NCI-H1092 treated with DMSO at 0.1 percent for 48 hours (cell line): ENCODE results near the gene C2CD2.

Experiments used
- DNase-seq: peaks from one replicate; lab custom pipeline; 2025; lab: John Stamatoyannopoulos, UW

C2CD2 gene

DNA sequence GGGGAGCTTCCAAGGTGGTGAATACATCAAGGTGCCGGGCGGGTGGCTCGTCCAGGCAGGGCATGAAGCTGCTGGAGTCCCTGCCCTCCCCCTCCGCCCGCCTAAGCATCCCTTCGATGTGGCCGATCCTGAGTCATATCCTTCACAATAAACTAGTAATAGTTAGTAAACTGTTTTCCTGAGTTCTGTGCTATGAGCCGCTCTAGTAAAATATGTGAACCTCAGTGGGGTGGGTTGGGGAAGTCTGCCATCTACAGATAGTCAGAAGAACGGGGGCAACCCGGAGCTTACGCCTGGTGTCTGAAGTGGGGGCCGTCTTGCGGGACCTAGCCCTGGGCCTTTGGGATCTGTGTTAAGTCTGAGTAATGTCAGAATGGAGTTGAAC, 21.6 kb downstream of the C2CD2 start:
- no peak for DNase-seq

DNA sequence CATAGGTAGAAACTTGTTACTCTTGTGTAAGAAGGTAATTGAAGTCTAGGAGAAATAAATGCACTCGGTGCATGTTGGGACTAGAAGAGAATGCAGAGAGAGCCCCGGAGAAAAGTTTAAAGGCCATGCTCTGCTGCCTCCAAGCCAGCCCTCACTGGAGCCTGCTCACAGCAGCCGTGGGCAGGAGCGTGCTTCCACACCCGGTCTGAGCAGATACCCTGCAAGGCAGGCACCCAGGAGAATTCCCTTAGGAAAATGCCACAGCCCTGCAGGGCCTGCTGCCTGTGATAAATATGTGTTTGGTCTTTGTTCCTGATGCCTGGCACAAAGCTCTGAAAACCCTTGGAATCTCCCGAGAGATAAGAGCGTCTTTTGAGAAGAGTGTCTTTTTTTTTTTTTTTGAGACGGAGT, 22.8 kb downstream of the C2CD2 start:
- no peak for DNase-seq

GRCh38 chr21:41929248-41929647, 24.6 kb downstream of the C2CD2 start:
- DNase-seq, result no peak

DNA sequence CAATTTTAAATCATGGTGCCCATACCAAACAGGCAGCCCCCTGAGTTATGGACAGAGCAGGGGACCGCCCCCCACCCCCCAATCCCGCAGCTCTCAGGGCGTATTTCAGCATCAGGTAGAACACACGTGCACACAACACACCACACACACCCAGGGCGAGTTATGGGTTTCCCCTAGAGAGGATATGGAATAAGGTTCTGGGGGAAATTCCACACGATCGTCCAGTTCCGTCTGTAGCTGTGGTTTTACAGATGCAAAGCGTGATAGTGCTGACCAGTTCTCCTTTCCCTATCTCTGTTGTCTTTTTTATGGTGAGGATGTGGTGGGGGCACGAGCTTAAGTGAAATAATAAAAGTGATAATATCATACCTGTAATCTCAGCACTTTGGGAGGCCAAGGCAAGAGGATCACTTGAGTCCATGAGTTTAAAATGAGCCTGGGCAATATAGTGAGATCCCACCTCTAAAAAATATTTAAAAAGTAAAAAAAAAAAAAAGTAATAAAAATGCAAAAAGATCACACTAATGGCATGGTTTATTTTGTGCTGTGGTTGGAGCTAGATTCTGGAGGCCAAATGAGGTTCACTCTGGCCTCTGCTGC, 25.1 kb downstream of the C2CD2 start:
- no peak for DNase-seq

DNA sequence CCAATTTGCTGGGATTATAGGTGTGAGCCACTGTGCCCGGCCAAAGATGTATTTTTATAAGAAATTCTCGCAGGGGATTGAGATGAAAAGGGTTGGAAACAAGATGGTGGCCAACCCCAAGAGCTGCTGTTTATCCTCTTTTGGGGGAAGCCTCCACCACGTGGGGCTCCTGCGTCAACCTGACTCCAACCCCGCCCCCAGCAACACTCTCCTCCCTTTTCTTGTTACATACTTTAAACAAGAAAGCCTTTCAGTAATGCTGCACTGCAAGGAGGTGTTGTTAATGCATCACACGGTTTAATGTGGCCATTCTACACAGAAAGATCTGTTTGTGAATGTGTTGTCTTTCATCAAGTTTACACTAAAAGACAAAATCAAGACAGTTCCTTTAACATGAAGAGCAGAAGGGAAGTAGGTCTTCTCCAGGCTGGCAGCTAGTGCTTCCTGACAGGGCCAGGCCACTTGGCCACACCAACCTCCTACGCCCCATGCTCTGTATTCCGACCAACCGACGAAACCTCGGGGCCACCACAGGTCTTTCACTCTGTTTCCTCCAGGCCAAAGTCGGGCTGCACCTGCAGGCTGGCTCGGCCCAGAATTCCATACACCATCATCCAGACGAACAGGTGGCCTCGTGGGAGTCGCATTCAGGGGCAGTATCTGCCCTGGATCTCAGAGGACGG, 25.9 kb downstream of the C2CD2 start:
- no peak for DNase-seq

DNA sequence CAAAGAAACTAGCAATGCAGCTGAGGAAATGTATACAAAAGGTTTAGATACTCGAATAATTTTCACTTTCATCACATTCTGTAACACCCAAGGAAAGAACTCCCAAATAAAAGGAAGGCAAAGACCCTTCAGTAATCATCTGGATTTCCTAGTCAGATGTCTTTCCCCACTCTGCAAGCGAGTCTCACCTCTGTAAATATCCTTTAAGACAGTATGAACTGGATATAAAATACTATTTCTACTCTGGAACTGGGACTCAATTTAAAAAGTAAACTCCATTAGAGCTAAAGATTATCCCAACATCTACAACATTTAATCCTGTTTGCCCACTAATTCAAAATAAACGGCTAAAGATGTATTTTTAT, 27.0 kb downstream of the C2CD2 start:
- DNase-seq, result no peak

- no peak for DNase-seq
Observed at GRCh38 chr21:41926117-41926806, 27.6 kb downstream of the C2CD2 start.

DNA sequence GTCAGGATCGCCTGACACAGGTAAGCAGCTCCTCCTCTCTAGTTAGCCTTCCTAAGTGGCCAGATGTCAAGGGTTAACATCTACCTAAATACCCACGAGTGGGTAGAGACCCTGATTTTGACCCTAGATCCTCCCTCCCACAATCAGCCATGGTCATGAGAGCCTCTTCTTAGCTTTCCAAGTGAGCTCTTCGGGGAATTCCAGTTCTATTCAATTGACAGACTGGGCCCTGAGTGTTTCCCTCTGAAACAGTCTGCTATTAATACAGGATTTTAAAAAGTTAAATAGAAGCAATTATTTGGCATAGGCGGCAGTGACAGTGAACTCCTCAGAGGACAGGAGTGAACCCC, 28.1 kb downstream of the C2CD2 start:
- DNase-seq, result no peak

DNA sequence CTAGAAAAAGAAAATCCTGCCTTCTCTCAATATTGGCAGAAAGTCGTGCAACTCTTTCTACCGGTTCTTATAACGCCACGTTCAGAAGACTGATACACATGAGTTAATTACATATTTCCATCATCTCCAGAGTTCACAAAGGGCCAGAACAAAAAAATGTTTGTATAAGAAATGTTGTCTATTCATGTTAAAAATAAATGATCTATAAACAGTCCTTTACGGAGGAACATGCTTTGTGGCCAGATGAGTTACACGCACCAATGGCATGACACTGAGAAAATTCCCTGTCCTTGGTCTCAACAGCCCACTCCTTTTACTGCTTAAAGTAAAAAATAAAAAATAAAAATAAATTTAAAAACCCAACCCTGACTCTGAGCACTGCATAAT, 29.5 kb downstream of the C2CD2 start:
- DNase-seq, result no peak

- DNase-seq, result no peak
Observed at GRCh38 chr21:41923631-41924367, 30.0 kb downstream of the C2CD2 start.

DNA sequence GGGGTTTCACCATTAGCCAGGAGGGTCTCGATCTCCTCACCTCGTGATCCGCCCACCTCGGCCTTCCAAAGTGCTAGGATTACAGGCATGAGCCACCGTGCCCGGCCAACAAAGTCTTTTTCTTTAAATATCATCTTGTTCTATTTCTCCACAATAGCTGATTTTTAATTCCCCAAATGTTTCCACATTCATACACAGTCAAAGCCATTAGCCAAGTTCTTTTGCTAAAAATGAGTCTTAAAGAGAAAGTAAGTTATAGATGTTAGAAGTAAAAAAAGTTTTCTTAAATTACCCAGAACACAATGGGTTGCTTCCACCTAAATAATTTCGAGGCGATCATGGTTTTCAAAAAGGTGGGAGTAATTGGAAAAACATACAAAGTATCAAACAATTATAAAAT, 30.6 kb downstream of the C2CD2 start:
- DNase-seq, result no peak

DNA sequence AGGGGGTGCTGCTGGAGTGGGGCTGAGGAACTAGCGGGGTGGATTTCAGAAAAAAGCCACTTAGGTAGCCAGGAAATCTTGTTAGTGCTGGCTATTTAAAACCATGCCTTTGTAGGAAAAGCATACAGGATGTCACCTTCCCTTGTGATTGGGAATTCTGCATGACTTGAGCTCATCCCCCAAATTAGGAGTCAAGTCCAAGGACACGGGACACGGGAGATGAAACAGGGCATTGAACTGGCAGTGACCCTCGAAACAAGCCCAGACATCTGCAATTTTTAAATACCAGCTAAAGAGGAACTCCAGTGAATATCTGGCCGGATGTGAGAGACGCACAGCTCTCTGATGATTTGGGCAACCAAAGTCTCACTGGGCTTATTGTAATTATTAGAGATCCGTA, 32.8 kb downstream of the C2CD2 start:
- DNase-seq, result no peak

GRCh38 chr21:41920476-41920875, 33.3 kb downstream of the C2CD2 start:
- no peak for DNase-seq

DNA sequence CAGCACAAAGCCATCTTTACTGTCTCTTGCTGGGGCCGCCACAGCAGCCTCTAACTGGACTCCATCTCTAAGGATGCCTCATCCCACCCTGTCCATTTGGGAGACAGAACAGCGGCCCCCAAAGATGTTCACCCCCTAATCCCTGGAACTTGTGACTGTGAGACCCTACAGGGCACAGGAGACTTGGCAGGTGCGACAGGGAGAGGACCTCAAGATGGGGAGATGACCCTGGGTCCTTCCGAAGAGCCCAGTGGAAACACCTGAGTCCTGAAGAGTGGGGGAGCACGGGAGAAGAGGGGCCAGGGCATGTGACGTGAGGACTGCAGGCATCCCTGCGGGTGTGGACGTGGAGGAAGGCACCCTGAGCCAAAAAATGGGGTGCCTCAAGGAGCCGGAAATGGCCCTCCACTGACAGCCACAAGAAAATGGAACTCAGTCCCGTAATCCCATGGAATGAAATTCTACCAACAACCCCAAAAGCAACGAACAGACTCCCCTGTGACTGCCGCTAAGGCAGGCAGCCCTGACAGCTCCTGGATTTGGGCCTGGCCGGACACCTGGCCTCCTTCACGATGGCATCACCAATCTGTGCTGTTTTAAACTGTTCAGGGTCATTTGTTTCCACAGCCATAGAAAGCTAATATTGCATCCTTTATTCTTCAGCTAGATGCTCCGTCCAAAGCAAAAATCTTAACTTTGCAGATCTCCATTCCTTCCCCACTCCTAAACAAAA, 34.0 kb downstream of the C2CD2 start:
- DNase-seq, result no peak

- DNase-seq, result no peak
Observed at GRCh38 chr21:41918561-41919358, 35.1 kb downstream of the C2CD2 start.

GRCh38 chr21:41917531-41917930, 36.3 kb downstream of the C2CD2 start:
- no peak for DNase-seq

DNA sequence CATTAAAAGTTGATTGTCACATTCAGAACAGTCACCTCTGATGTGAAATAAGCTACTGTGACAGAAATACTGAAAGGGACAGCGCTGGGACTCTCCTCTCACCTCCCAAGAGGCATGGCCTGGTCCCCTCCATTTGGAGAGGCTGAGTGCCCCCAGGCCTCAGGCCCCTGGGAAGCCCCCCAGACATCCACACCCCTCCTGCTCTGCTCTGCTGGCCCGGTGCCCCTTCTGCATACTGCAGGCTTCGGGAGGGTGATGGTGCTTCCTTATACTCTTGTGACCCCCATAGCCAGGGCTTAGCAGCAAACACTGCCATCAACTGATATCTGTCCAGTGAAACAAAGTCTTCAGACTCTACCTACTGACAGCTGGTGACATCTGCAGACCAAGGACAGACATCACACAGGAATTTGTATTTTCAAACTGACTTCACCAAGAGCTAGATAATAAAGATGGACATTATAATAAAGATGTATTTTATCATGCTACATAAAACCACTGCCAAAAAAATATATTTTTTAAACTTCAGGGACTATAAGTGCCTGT, 36.9 kb downstream of the C2CD2 start:
- peak; percentile 20 for DNase-seq

DNA sequence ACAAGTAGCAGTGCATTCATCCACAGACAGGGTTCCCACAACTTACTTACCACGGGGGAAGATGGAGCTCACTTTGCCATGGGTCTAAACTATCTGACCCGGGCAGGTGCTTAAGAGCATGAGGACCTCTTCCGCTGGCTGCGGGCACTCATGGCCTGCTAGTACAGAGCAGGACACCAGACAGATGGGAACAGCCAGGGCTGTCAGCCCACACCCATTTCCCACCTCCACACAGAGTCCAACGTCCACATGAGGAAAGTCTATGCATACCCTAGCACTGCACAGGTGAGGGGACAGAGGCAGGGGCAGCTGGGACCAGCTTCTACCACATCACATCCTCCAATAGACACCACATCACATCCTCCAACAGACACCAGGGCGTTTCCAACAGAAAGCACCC, 38.9 kb downstream of the C2CD2 start:
- DNase-seq, result no peak

DNA sequence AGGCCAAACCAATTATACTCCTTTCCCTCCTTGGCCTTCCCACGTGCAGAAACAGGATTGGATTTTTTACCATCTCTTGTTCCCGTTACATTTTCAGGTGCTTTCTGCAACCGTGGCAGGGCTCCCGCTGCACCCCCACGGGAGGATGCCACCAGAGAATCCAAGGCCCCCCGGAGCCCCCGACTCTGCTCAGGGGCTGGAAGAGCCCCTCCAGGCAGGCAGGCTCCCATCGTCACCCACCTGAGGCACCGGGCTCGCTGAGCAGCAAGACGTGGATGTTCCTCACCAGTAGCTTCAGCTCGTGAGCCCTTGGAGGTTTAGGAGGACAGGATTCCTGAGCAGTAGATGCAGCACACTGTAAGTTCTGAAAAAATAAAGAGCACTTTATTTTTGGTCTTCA, 39.5 kb downstream of the C2CD2 start:
- DNase-seq, result no peak

DNA sequence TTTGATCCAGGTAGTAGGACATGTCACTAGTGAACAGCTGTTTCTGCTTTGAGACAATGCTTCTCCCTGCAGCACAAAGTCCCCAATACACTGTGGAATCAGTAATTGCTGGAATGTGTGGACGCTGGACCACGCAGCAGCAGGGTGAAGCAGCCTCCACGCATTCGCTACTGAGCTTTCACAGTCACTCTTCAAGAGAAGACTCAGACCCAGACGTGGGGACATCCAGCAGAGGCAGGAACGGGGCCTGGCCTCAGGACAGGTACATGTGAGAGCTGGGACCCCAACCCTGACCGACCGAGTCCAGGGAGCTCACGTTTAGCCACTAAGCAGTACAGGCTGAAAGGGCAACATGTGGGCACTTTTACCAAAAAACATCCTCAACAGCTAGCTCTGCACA, 40.6 kb downstream of the C2CD2 start:
- no peak for DNase-seq

GRCh38 chr21:41908829-41909228, 45.0 kb downstream of the C2CD2 start:
- DNase-seq, result no peak
